SK-N-SH (cell line): ENCODE measurements around the gene GOT1. TPM values are rescaled to one million over a fixed set of nuclear protein-coding genes. Genes with fewer than 3 reads are reported as not detected.

Source experiments
- CTCF ChIA-PET: fragments of 300-600, 350-600 bp; formaldehyde crosslinking; extraction: SDS; loops from one replicate; lab custom pipeline; 2021; lab: Yijun Ruan, JAX
- POLR2A ChIA-PET: fragments of 350-600 bp; sonication (Branson Sonifier 250); formaldehyde crosslinking; extraction: SDS; loops from one replicate; lab custom pipeline; 2020; ENCODE audit warnings: antibody characterized with exemption, inconsistent platforms; lab: Yijun Ruan, JAX
- DNase-seq: peaks from one replicate; pipeline ENCODE4 v3.0.0; 2012
- H2AFZ ChIP-seq: fragments of 200-600 bp; sonication (generic); 2 replicates; pipeline ENCODE4 v1.8.1; 2016; ENCODE audit warnings: antibody characterized with exemption, mild to moderate bottlenecking, low read depth
- H3F3A ChIP-seq: fragments of 200-600 bp; sonication (generic); replicated peaks from 2 replicates; pipeline ENCODE3; 2016; ENCODE audit warnings: antibody characterized with exemption, mild to moderate bottlenecking; ENCODE audit not compliant: insufficient read depth
- H3K27ac ChIP-seq, 2 experiments: fragments of 200-500 bp in 1 of 2; fragments of 200-600 bp in 1 of 2; sonication (Bioruptor generic) in 1 of 2; sonication (generic), shearing (Covaris generic) in 1 of 2; 2 replicates each; pipeline versions ENCODE4 v1.5.1 to v1.6.1; 2014 to 2016; ENCODE audit warnings: low read depth in 2 of 2, inconsistent platforms in 1 of 2, low read length in 1 of 2, mild to moderate bottlenecking in 1 of 2, mixed read lengths in 1 of 2
- H3K27me3 ChIP-seq: fragments of 200-600 bp; sonication (generic), shearing (Covaris generic); 2 replicates; pipeline ENCODE4 v1.6.1; 2016; ENCODE audit warnings: mixed run types; ENCODE audit not compliant: insufficient read depth
- H3K36me3 ChIP-seq, 2 experiments: fragments of 200-500 bp in 1 of 2; fragments of 200-600 bp in 1 of 2; sonication (Bioruptor generic) in 1 of 2; sonication (generic) in 1 of 2; replicated peaks in 1 of 2; 2 replicates each; pipeline versions ENCODE3 to v1.5.1; 2014 to 2016; ENCODE audit warnings: low read length in 1 of 2, mild to moderate bottlenecking in 1 of 2; ENCODE audit not compliant: insufficient read depth in 2 of 2, control insufficient read depth in 1 of 2
- H3K4me1 ChIP-seq, 2 experiments: fragments of 200-500 bp in 1 of 2; fragments of 200-600 bp in 1 of 2; sonication (Bioruptor generic) in 1 of 2; sonication (generic), shearing (Covaris generic) in 1 of 2; 2 replicates each; pipeline versions ENCODE4 v1.5.1 to v1.6.1; 2014 to 2016; ENCODE audit warnings: low read depth in 1 of 2, low read length in 1 of 2, mixed run types in 1 of 2; ENCODE audit not compliant: insufficient read depth in 2 of 2, control insufficient read depth in 1 of 2
- H3K4me2 ChIP-seq: fragments of 200-600 bp; sonication (generic), shearing (Covaris generic); 2 replicates; pipeline ENCODE4 v1.6.1; 2017; ENCODE audit warnings: mixed run types
- H3K4me3 ChIP-seq, 2 experiments: fragments of 200-500 bp in 1 of 2; fragments of 200-600 bp in 1 of 2; sonication (Bioruptor generic) in 1 of 2; sonication (generic), shearing (Covaris generic) in 1 of 2; 2 replicates each; pipeline versions ENCODE4 v1.5.1 to v1.8.1; 2014 to 2016; ENCODE audit warnings: low read depth in 2 of 2, inconsistent platforms in 1 of 2, low read length in 1 of 2, mild to moderate bottlenecking in 1 of 2, mixed read lengths in 1 of 2, moderate library complexity in 1 of 2
- H3K79me2 ChIP-seq: fragments of 200-600 bp; sonication (generic); 2 replicates; pipeline ENCODE4 v1.8.1; 2017; ENCODE audit warnings: mild to moderate bottlenecking; ENCODE audit not compliant: insufficient read depth
- H3K9ac ChIP-seq: fragments of 200-600 bp; sonication (generic); 2 replicates; pipeline ENCODE4 v1.6.1; 2017; ENCODE audit warnings: mixed run types
- H3K9me2 ChIP-seq: fragments of 200-600 bp; sonication (generic); 2 replicates; pipeline ENCODE4 v1.6.1; 2017; ENCODE audit warnings: mixed run types
- H3K9me3 ChIP-seq: fragments of 200-600 bp; sonication (generic); 2 replicates; pipeline ENCODE4 v1.6.1; 2017; ENCODE audit warnings: mixed run types, mild to moderate bottlenecking, moderate library complexity
- H4K20me1 ChIP-seq: fragments of 200-600 bp; sonication (generic); 2 replicates; pipeline ENCODE4 v1.6.1; 2017; ENCODE audit warnings: mild to moderate bottlenecking, mixed run types; ENCODE audit not compliant: insufficient read depth
- CHD2 ChIP-seq: fragments of 150-350 bp; IDR thresholded peaks from 2 replicates; pipeline ENCODE4 v1.6.1; 2018; ENCODE audit warnings: low read length; ENCODE audit not compliant: partially characterized antibody
- EP300 ChIP-seq, 2 experiments: IDR thresholded peaks; 2 replicates each; pipeline versions ENCODE4 v1.4.0 to v1.6.1; 2012; ENCODE audit warnings: borderline replicate concordance in 1 of 2, low read depth in 1 of 2, low read length in 1 of 2
- EZH2phosphoT487 ChIP-seq: fragments of 200-600 bp; sonication (generic); IDR thresholded peaks from 2 replicates; pipeline ENCODE4 v1.6.1; 2017; ENCODE audit warnings: low read depth, mixed run types, mild to moderate bottlenecking, antibody characterized with exemption, moderate library complexity, borderline replicate concordance
- FOSL2 ChIP-seq: IDR thresholded peaks from 2 replicates; pipeline ENCODE4 v1.4.0; 2012; ENCODE audit warnings: low read depth, mild to moderate bottlenecking, moderate library complexity, borderline replicate concordance
- GATA2 ChIP-seq: sonication (generic); formaldehyde crosslinking; IDR thresholded peaks from 2 replicates; pipeline ENCODE4 v1.5.0; 2020; ENCODE audit warnings: mild to moderate bottlenecking, missing genetic modification reagents
- JUND ChIP-seq: IDR thresholded peaks from 2 replicates; pipeline ENCODE4 v1.4.0; 2012
- MAX ChIP-seq: IDR thresholded peaks from 2 replicates; pipeline ENCODE4 v1.4.0; 2012; ENCODE audit warnings: low read depth
- MEF2A ChIP-seq: IDR thresholded peaks from 2 replicates; pipeline ENCODE4 v1.4.0; 2012; ENCODE audit warnings: low read depth, borderline replicate concordance
- MXI1 ChIP-seq: IDR thresholded peaks from 2 replicates; pipeline ENCODE4 v1.6.1; 2012; ENCODE audit warnings: mild to moderate bottlenecking, low read depth, low read length, improper control_type of control experiment
- REST ChIP-seq: IDR thresholded peaks from 2 replicates; pipeline ENCODE4 v1.6.1; 2012; ENCODE audit warnings: mild to moderate bottlenecking, low read depth, low read length, moderate library complexity
- RFX5 ChIP-seq: IDR thresholded peaks from 2 replicates; pipeline ENCODE4 v1.6.1; 2012; ENCODE audit warnings: mild to moderate bottlenecking, improper control_type of control experiment, low read length
- RXRA ChIP-seq: IDR thresholded peaks from 2 replicates; pipeline ENCODE4 v1.4.0; 2012; ENCODE audit warnings: low read depth, mild to moderate bottlenecking, borderline replicate concordance
- SIN3A ChIP-seq: IDR thresholded peaks from 2 replicates; pipeline ENCODE4 v1.6.1; 2012; ENCODE audit warnings: low read depth, mild to moderate bottlenecking, low read length, moderate library complexity, borderline replicate concordance
- SMC3 ChIP-seq: IDR thresholded peaks from 2 replicates; pipeline ENCODE4 v1.6.1; 2012; ENCODE audit warnings: low read depth, low read length, improper control_type of control experiment
- TAF1 ChIP-seq: IDR thresholded peaks from 2 replicates; pipeline ENCODE4 v1.6.1; 2012; ENCODE audit warnings: low read depth, mild to moderate bottlenecking, low read length, moderate library complexity, borderline replicate concordance
- TCF12 ChIP-seq: IDR thresholded peaks from 2 replicates; pipeline ENCODE4 v1.4.0; 2012
- TEAD4 ChIP-seq: IDR thresholded peaks from 2 replicates; pipeline ENCODE4 v1.4.0; 2012; ENCODE audit warnings: mild to moderate bottlenecking, borderline replicate concordance; ENCODE audit not compliant: insufficient read depth
- USF1 ChIP-seq: IDR thresholded peaks from 2 replicates; pipeline ENCODE4 v1.4.0; 2012; ENCODE audit warnings: low read depth, borderline replicate concordance
- ZBTB33 ChIP-seq: IDR thresholded peaks from 2 replicates; pipeline ENCODE4 v1.4.0; 2012; ENCODE audit warnings: low read depth, borderline replicate concordance
- WGBS: methylation state at CpG from one replicate; pipeline ENCODE4 v1.1.6; 2017; ENCODE audit warnings: low lambda C conversion rate; 5-methylcytosine and 5-hydroxymethylcytosine counted together
- polyA plus RNA-seq, 3 experiments: library from polyadenylated mRNA; depleted of rRNA; stranded (reverse); fragments of >200 nt; gene quantifications; 2 replicates each; pipeline ENCODE4 v1.2.3, GENCODE V29; 2012

The GOT1 gene
- polyA plus RNA-seq, 1 of the 3 experiments (the other 2 are of a cell fraction) = 9.8 TPM

GRCh38 chr10:99427566-99428190, 2.7 kb downstream of the GOT1 start:
- Histone ChIP-seq H3K27ac (no peak overlapping the region), H2AFZ (no peak overlapping the region), H4K20me1 (no peaks in the 10 kb centered on the region), H3F3A (no peaks in the 10 kb centered on the region), H3K9me3 (no peaks in the 10 kb centered on the region), H3K4me3 (no peak overlapping the region), H3K4me2 (no peak overlapping the region), H3K27me3 (no peaks in the 10 kb centered on the region), H3K79me2 (peaks cover 44% of the 10 kb centered on the region), H3K9ac (no peak overlapping the region), H3K4me1 (peaks cover 8 to 10% of the 10 kb centered on the region in 2 experiments; a peak in 2 of 4 replicates), H3K36me3 (peaks cover 9 to 20% of the 10 kb centered on the region in 2 experiments), H3K9me2 (no peaks in the 10 kb centered on the region)
- POLR2A ChIA-PET = no interaction called here
- no peak for DNase-seq
- TF ChIP-seq TEAD4 (no peak), SIN3A (no peak), JUND (no peak), MAX (no peak), CHD2 (no peak), SMC3 (no peak), FOSL2 (no peak), RFX5 (no peak), MXI1 (no peak), GATA2 (CRISPR knock-in tag) (no peak)
- CTCF ChIA-PET = interaction anchor here (1.0 to 2.9 kb wide), 2 partner anchors 9 to 185 kb away, joined by 3 to 14 read pairs; no protein-coding TSS in a partner anchor
- 92% methylated on average over 4 of the region's 4 CpGs for WGBS

GRCh38 chr10:99426689-99427088, 3.7 kb downstream of the GOT1 start:
- Histone ChIP-seq H3K9ac (no peak overlapping the region), H3K36me3 (peaks cover 13 to 20% of the 10 kb centered on the region in 2 experiments), H3K27me3 (no peaks in the 10 kb centered on the region), H3K4me2 (no peak overlapping the region), H3K4me1 (peaks cover 8 to 10% of the 10 kb centered on the region in 2 experiments; a peak in 2 of 4 replicates), H3K79me2 (peaks cover 35% of the 10 kb centered on the region), H3F3A (no peaks in the 10 kb centered on the region), H3K27ac (no peak overlapping the region), H4K20me1 (no peaks in the 10 kb centered on the region), H3K4me3 (no peak overlapping the region), H3K9me3 (no peaks in the 10 kb centered on the region), H3K9me2 (no peaks in the 10 kb centered on the region), H2AFZ (no peak overlapping the region)
- CTCF ChIA-PET = interaction anchor here (1.0 to 2.9 kb wide), 2 partner anchors 10 to 186 kb away, joined by 3 to 14 read pairs; no protein-coding TSS in a partner anchor
- POLR2A ChIA-PET = no interaction called here
- no peak for DNase-seq
- 63% methylated on average over 3 of the region's 3 CpGs for WGBS
- TF ChIP-seq REST (no peak), ZBTB33 (no peak), TEAD4 (no peak), MAX (no peak), EP300 (IDR thresholded peaks at IDR 0.05; ENCODE audit: borderline replicate concordance in 1 of 2, low read depth in 1 of 2, low read length in 1 of 2) (no peak), USF1 (no peak), RXRA (no peak), MEF2A (no peak), CHD2 (no peak), TCF12 (no peak), EZH2phosphoT487 (no peak), MXI1 (no peak), SMC3 (no peak), TAF1 (no peak)
